HepG2 (cell line): ENCODE results near the gene ERMP1. TPM values are rescaled to one million over a fixed set of nuclear protein-coding genes. Genes with fewer than 3 reads are reported as not detected.

Experiments used
- ATAC-seq: fragments of 200-7000 bp; cut with Tn5 transposase; 3 replicates; pipeline ENCODE4 v1.9.1; 2020; ENCODE audit warnings: mild to moderate bottlenecking, moderate library complexity
- BruUV-seq: library from RNA; stranded (reverse); fragments of 400-500 nt; replicated peaks from 2 replicates; lab custom pipeline; 2021; lab: Mats Ljungman, UMichigan
- CTCF ChIA-PET: fragments of 300-600 bp; formaldehyde crosslinking; extraction: SDS; loops from one replicate; lab custom pipeline; 2021; ENCODE audit warnings: low total read pairs, inconsistent platforms, low intra/inter-chr PET ratio; lab: Yijun Ruan, JAX
- POLR2A ChIA-PET: fragments of 350-600 bp; sonication (Branson Sonifier 250); formaldehyde crosslinking; loops from one replicate; lab custom pipeline; 2020; ENCODE audit warnings: antibody characterized with exemption, inconsistent platforms; lab: Yijun Ruan, JAX
- DNase-seq: peaks from one replicate; pipeline ENCODE4 v3.0.0-alpha.2; 2015; ENCODE audit warnings: low spot score
- FAIRE-seq: peaks from 3 replicates; lab custom pipeline; 2011; peaks lifted over from hg19 to GRCh38; lab: Jason Lieb, UNC
- H2AFZ ChIP-seq: one replicate; pipeline ENCODE4 v1.6.1; 2011; ENCODE audit warnings: low read length, inconsistent platforms
- H3K27ac ChIP-seq: fragments of 300-600 bp; 3 replicates; pipeline ENCODE4 v1.8.0; 2011; ENCODE audit warnings: mixed run types, mild to moderate bottlenecking, mixed read lengths, low read length, inconsistent platforms; ENCODE audit not compliant: insufficient read depth; ENCODE audit errors: extremely low read length
- H3K27me3 ChIP-seq, 2 experiments: fragments of 200-600 bp in 1 of 2; 2 replicates in 1 of 2; 3 replicates in 1 of 2; pipeline versions ENCODE4 v1.6.0 to v1.8.0; 2011; ENCODE audit warnings: low read length in 2 of 2, mild to moderate bottlenecking in 2 of 2, moderate library complexity in 2 of 2, inconsistent platforms in 1 of 2; ENCODE audit not compliant: insufficient read depth in 2 of 2, control insufficient read depth in 1 of 2
- H3K36me3 ChIP-seq, 2 experiments: fragments of 200-600 bp in 1 of 2; replicated peaks in 1 of 2; 2 replicates in 1 of 2; 3 replicates in 1 of 2; pipeline versions ENCODE4 v1.5.1 to v1.8.0; 2011; ENCODE audit warnings: low read length in 2 of 2, inconsistent platforms in 1 of 2; ENCODE audit not compliant: insufficient read depth in 2 of 2, control insufficient read depth in 1 of 2
- H3K4me1 ChIP-seq: 2 replicates; pipeline ENCODE4 v1.5.1; 2012; ENCODE audit warnings: low read length, inconsistent platforms; ENCODE audit not compliant: insufficient read depth
- H3K4me2 ChIP-seq: 2 replicates; pipeline ENCODE4 v1.6.0; 2011; ENCODE audit warnings: low read depth, low read length, inconsistent platforms
- H3K4me3 ChIP-seq, 3 experiments: fragments of 200-600 bp in 1 of 3; sonication (generic), shearing (Covaris generic) in 1 of 3; replicated peaks in 1 of 3; 2 replicates each; pipeline ENCODE4 v1.5.1; 2011 to 2016; ENCODE audit warnings: low read length in 3 of 3, inconsistent platforms in 2 of 3, low read depth in 2 of 3, mild to moderate bottlenecking in 2 of 3, control low read depth in 1 of 3, mixed read lengths in 1 of 3; ENCODE audit not compliant: insufficient read depth in 1 of 3
- H3K79me2 ChIP-seq: one replicate; pipeline ENCODE4 v1.6.1; 2011; ENCODE audit warnings: low read length, inconsistent platforms; ENCODE audit not compliant: insufficient read depth
- H3K9ac ChIP-seq: 2 replicates; pipeline ENCODE4 v1.6.0; 2011; ENCODE audit warnings: mild to moderate bottlenecking, low read depth, low read length, inconsistent platforms; ENCODE audit not compliant: insufficient read depth
- H3K9me3 ChIP-seq: 2 replicates; pipeline ENCODE4 v1.5.1; 2012; ENCODE audit warnings: mild to moderate bottlenecking, low read length
- H4K20me1 ChIP-seq: 2 replicates; pipeline ENCODE4 v1.6.0; 2011; ENCODE audit warnings: inconsistent platforms, mild to moderate bottlenecking, low read length, moderate library complexity; ENCODE audit not compliant: insufficient read depth
- AGO1 ChIP-seq: fragments of 200-400 bp; formaldehyde crosslinking; IDR thresholded peaks from 2 replicates; pipeline ENCODE4 v1.6.1; 2017; ENCODE audit warnings: mild to moderate bottlenecking, low read depth, low read length, moderate library complexity; ENCODE audit not compliant: poor library complexity, severe bottlenecking
- ARID2 ChIP-seq: sonication (generic); formaldehyde crosslinking; IDR thresholded peaks from 2 replicates; pipeline ENCODE4 v1.8.1; 2022; ENCODE audit warnings: mild to moderate bottlenecking, missing genetic modification reagents, borderline replicate concordance
- DBP ChIP-seq: sonication (generic); formaldehyde crosslinking; IDR thresholded peaks from 2 replicates; pipeline ENCODE4 v1.4.0; 2020; ENCODE audit warnings: missing genetic modification reagents; ENCODE audit errors: not compliant biosample characterization
- ELF3 ChIP-seq: IDR thresholded peaks from 2 replicates; pipeline ENCODE4 v1.6.1; 2016; ENCODE audit warnings: missing genetic modification reagents, missing compliant biosample characterization
- FOSL1 ChIP-seq: sonication (generic); formaldehyde crosslinking; IDR thresholded peaks from 2 replicates; pipeline ENCODE4 v1.9.0; 2021; ENCODE audit warnings: missing genetic modification reagents, borderline replicate concordance
- IRF9 ChIP-seq: sonication (generic); formaldehyde crosslinking; IDR thresholded peaks from 2 replicates; pipeline ENCODE4 v1.8.0; 2022; ENCODE audit warnings: missing genetic modification reagents, mild to moderate bottlenecking, borderline replicate concordance
- KDM5A ChIP-seq: fragments of 200-600 bp; sonication (generic); IDR thresholded peaks from 2 replicates; pipeline ENCODE4 v1.7.0; 2018; ENCODE audit warnings: antibody characterized with exemption, mild to moderate bottlenecking, low read length, borderline replicate concordance
- KLF15 ChIP-seq: sonication (generic); formaldehyde crosslinking; IDR thresholded peaks from 2 replicates; pipeline ENCODE4 v1.8.1; 2023; ENCODE audit warnings: borderline replicate concordance, mild to moderate bottlenecking, inconsistent platforms, missing genetic modification reagents, mixed read lengths
- NCOA1 ChIP-seq: sonication (generic); formaldehyde crosslinking; IDR thresholded peaks from 2 replicates; pipeline ENCODE4 v1.9.0; 2021; ENCODE audit warnings: missing genetic modification reagents
- RAD51 ChIP-seq: fragments of 450-650 bp; IDR thresholded peaks from 2 replicates; pipeline ENCODE4 v1.6.1; 2016; ENCODE audit warnings: borderline replicate concordance
- THYN1 ChIP-seq: sonication (generic); formaldehyde crosslinking; IDR thresholded peaks from 2 replicates; pipeline ENCODE4 v1.8.1; 2023; ENCODE audit warnings: low read depth, mild to moderate bottlenecking, moderate library complexity, missing genetic modification reagents, borderline replicate concordance
- ZNF142 ChIP-seq: sonication (generic); formaldehyde crosslinking; IDR thresholded peaks from 2 replicates; pipeline ENCODE4 v1.4.0; 2020; ENCODE audit warnings: missing genetic modification reagents
- ZNF674 ChIP-seq: sonication (generic); formaldehyde crosslinking; IDR thresholded peaks from 2 replicates; pipeline ENCODE4 v1.5.0; 2020; ENCODE audit warnings: low read depth, mild to moderate bottlenecking, missing genetic modification reagents
- WGBS: methylation state at CpG from one replicate; pipeline ENCODE4 v1.1.6; 2017; ENCODE audit warnings: low lambda C conversion rate; 5-methylcytosine and 5-hydroxymethylcytosine counted together
- in situ Hi-C: cut with HindIII; loops from 2 replicates; pipeline ENCODE4 v1.10.0; 2017; ENCODE audit warnings: low pct_unique_long_range_greater_than_20kb; ENCODE audit not compliant: extremely low pct_ligation_motif_present
- intact Hi-C: fragments of 100-400 bp; cut with micrococcal nuclease; formaldehyde crosslinking; loops from one replicate; pipeline ENCODE4 v1.10.0; 2022; ENCODE audit not compliant: unreplicated experiment
- polyA plus RNA-seq, 8 experiments: library from polyadenylated mRNA; depleted of rRNA in 3 of 8; stranded (reverse) in 7 of 8; unstranded in 1 of 8; fragments of >200 nt; fragmentation: Illumina TruSeq in 4 of 8; extraction: Trizol in 4 of 8; gene quantifications; 2 replicates each; pipeline versions ENCODE4 v1.2.1 to v1.2.3, GENCODE V29; 2011 to 2016; ENCODE audit warnings: low read depth in 4 of 8, missing spikeins in 1 of 8, mixed read lengths in 1 of 8; ENCODE audit not compliant: insufficient read depth in 1 of 8
- total RNA-seq, 5 experiments: library from RNA; depleted of rRNA; stranded (reverse); fragments of >200 nt; fragmentation: Illumina TruSeq; extraction: Trizol; gene quantifications; 2 replicates each; pipeline ENCODE4 v1.2.3, GENCODE V29; 2016; ENCODE audit warnings: low read depth in 1 of 5

Gene ERMP1
- total and polyA plus RNA-seq, 2 of the 13 experiments (the other 11 are each of a cell fraction or from before 2014, with no cell fraction given), result 40.9 to 65.4 TPM

GRCh38 chr9:5815461-5815860, 17.5 kb downstream of the ERMP1 start:
- no peaks in the 10 kb centered on the region for H3K9me3 ChIP-seq
- H3K4me3 ChIP-seq, result no peak overlapping the region
- H3K36me3 ChIP-seq, result peaks cover 7 to 55% of the 10 kb centered on the region in 2 experiments
- CTCF ChIA-PET, result no interaction called here
- no peak overlapping the region for H2AFZ ChIP-seq
- FAIRE-seq (no peak), ATAC-seq (no peak), DNase-seq (no peak)
- no peak overlapping the region for H3K9ac ChIP-seq
- intact Hi-C loops, result no loop called here
- no TSS peak for BruUV-seq
- peaks cover 27% of the 10 kb centered on the region for H3K79me2 ChIP-seq
- H3K4me1 ChIP-seq, result peaks cover 24% of the 10 kb centered on the region
- no peak overlapping the region for H3K27ac ChIP-seq
- no peaks in the 10 kb centered on the region for H4K20me1 ChIP-seq
- TF ChIP-seq KLF15 (CRISPR knock-in tag) (no peak), THYN1 (no peak), IRF9 (no peak), DBP (CRISPR knock-in tag) (no peak), ELF3 (CRISPR knock-in tag) (no peak), RAD51 (no peak), FOSL1 (CRISPR knock-in tag) (no peak), NCOA1 (CRISPR knock-in tag) (no peak), ZNF674 (CRISPR knock-in tag) (no peak), ARID2 (no peak), ZNF142 (CRISPR knock-in tag) (no peak), AGO1 (no peak), KDM5A (no peak)
- 79% methylated on average over 1 of the region's 1 CpG for WGBS
- POLR2A ChIA-PET, result no interaction called here
- H3K27me3 ChIP-seq, result no peaks in the 10 kb centered on the region
- no peak overlapping the region for H3K4me2 ChIP-seq
- in situ Hi-C loops, result no loop called here
